Adrenal gland (tissue), 5 donors: ENCODE data around the gene RCAN1.

ENCODE experiments used
- POLR2A ChIP-seq, 2 donors: fragments of 450-650 bp; IDR thresholded peaks; one replicate each; pipeline ENCODE4 v1.6.1; 2017; ENCODE audit warnings: antibody characterized with exemption in 2 of 2, mild to moderate bottlenecking in 2 of 2, moderate library complexity in 1 of 2
- TF ChIP-seq, protein P1 (sequence below), 6 experiments: fragments of 450-650 bp in 4 of 6; fragments of 200-600 bp in 2 of 6; sonication (generic) in 1 of 6; IDR thresholded peaks; 1 replicate in 5 of 6; 2 replicates in 1 of 6; pipeline versions ENCODE4 v1.5.1 to v1.8.0; 2016 to 2021; ENCODE audit warnings: antibody characterized with exemption in 6 of 6, mild to moderate bottlenecking in 2 of 6, moderate library complexity in 1 of 6
- donor health status: DM: no; HTN: no; CAD: no.

DNA sequence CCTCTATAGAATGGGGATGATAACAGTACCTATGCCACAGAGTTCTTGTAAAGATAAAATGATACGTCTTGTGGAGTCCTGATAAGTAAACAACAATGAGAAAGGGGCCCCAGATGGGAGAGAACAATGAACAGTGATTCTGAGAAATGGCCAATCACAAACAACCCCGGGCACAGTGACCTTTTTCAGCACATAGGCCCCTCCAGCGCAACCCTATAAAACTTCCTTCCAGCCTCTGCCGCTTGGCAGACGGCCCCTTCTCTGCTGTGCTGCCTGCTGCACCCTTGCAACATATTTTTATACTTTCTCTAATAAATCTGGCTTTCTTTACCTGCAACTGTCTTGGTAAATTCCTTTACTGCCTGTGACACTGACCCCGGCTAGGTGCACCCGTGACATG lies 8.9 kb downstream of the RCAN1 start:
- TF ChIP-seq, protein P1, sequence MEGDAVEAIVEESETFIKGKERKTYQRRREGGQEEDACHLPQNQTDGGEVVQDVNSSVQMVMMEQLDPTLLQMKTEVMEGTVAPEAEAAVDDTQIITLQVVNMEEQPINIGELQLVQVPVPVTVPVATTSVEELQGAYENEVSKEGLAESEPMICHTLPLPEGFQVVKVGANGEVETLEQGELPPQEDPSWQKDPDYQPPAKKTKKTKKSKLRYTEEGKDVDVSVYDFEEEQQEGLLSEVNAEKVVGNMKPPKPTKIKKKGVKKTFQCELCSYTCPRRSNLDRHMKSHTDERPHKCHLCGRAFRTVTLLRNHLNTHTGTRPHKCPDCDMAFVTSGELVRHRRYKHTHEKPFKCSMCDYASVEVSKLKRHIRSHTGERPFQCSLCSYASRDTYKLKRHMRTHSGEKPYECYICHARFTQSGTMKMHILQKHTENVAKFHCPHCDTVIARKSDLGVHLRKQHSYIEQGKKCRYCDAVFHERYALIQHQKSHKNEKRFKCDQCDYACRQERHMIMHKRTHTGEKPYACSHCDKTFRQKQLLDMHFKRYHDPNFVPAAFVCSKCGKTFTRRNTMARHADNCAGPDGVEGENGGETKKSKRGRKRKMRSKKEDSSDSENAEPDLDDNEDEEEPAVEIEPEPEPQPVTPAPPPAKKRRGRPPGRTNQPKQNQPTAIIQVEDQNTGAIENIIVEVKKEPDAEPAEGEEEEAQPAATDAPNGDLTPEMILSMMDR (IDR thresholded peaks at IDR 0.05) = no peak
- TF ChIP-seq POLR2A (IDR thresholded peaks at IDR 0.05) = no peak
